WI38 (cell line): ENCODE data around the gene SOX2.

Experiments
- H3K4me3 ChIP-seq: 2 replicates; pipeline ENCODE4 v1.5.1; 2011; ENCODE audit warnings: low read depth, mild to moderate bottlenecking, control low read depth, low read length
- TF ChIP-seq, protein P1 (sequence below): IDR thresholded peaks from 2 replicates; pipeline ENCODE4 v1.5.1; 2012; ENCODE audit warnings: low read depth, mild to moderate bottlenecking, control low read depth, low read length

The SOX2 gene

DNA sequence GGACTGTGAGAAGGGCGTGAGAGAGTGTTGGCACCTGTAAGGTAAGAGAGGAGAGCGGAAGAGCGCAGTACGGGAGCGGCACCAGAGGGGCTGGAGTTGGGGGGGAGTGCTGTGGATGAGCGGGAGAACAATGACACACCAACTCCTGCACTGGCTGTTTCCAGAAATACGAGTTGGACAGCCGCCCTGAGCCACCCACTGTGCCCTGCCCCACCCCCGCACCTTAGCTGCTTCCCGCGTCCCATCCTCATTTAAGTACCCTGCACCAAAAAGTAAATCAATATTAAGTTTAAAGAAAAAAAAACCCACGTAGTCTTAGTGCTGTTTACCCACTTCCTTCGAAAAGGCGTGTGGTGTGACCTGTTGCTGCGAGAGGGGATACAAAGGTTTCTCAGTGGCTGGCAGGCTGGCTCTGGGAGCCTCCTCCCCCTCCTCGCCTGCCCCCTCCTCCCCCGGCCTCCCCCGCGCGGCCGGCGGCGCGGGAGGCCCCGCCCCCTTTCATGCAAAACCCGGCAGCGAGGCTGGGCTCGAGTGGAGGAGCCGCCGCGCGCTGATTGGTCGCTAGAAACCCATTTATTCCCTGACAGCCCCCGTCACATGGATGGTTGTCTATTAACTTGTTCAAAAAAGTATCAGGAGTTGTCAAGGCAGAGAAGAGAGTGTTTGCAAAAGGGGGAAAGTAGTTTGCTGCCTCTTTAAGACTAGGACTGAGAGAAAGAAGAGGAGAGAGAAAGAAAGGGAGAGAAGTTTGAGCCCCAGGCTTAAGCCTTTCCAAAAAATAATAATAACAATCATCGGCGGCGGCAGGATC lies at the start of gene SOX2:
TSS of gene SOX2 (plus strand) at position 601 of the 811 bp plus-strand sequence. CDS start 436 bp downstream, outside the sequence.
- TF ChIP-seq, protein P1, sequence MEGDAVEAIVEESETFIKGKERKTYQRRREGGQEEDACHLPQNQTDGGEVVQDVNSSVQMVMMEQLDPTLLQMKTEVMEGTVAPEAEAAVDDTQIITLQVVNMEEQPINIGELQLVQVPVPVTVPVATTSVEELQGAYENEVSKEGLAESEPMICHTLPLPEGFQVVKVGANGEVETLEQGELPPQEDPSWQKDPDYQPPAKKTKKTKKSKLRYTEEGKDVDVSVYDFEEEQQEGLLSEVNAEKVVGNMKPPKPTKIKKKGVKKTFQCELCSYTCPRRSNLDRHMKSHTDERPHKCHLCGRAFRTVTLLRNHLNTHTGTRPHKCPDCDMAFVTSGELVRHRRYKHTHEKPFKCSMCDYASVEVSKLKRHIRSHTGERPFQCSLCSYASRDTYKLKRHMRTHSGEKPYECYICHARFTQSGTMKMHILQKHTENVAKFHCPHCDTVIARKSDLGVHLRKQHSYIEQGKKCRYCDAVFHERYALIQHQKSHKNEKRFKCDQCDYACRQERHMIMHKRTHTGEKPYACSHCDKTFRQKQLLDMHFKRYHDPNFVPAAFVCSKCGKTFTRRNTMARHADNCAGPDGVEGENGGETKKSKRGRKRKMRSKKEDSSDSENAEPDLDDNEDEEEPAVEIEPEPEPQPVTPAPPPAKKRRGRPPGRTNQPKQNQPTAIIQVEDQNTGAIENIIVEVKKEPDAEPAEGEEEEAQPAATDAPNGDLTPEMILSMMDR, result no peak
- H3K4me3 ChIP-seq, result peak within 1 kb of the TSS; percentile 11

DNA sequence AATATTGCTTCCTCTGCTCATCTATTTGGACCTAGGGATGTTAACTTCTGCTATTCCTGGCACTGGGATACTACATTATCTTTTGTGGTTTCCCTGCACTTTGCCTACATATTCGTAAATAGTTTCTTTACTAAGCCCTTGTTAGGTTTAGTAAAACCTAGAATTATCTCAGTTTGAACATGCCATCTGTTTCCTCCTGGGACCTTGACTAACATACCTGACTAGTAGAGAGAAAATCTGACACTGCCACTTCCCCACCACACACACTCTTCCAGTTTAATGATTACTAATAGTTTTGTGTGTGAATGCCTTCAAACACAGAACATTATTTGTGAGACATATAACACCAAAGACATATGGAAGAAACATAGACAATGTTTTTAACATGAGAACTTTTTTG lies 28.2 kb upstream of the SOX2 start:
- TF ChIP-seq, protein P1, result no peak
- H3K4me3 ChIP-seq, result no peak overlapping the region

DNA sequence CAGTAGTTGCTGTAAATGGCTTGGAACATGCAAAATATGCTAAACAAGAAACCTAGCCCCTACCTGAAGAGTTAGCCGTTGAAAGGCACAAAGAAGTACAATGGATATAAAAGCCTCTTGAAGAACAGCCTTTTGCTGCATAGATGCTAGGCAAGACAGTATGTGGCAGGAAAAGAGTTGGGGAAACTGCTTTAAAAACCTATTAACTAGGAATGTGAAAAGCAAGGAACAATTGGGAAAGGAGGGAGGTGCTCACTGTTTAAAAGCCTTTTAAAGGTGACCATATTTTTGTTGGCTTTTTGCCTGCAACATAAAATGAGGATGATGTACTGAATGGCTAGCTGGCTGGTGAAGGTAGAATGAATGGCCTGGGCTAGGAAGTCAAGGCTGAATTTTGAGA lies 24.5 kb upstream of the SOX2 start:
- TF ChIP-seq, protein P1, result no peak
- H3K4me3 ChIP-seq, result no peak overlapping the region

DNA sequence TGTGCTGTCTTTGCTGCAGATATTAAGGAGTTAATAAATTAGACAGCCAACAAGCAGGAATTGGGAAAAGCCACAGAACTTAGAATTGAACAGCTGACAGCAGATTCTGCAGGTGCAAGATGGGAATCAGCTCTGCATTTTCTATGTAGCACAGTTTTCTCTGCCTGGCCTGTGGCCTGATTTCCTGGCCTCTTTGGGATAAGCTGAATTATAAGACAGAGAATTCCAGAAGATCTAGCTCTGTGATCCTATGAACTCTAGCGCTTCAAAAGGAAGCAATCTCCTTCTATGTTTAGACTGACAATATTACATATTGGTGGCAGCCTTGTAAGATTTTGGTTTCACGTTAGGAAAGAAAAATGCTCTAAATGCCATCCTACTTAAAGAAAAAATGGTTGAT lies 24.0 kb upstream of the SOX2 start:
- TF ChIP-seq, protein P1, result no peak
- no peak overlapping the region for H3K4me3 ChIP-seq

DNA sequence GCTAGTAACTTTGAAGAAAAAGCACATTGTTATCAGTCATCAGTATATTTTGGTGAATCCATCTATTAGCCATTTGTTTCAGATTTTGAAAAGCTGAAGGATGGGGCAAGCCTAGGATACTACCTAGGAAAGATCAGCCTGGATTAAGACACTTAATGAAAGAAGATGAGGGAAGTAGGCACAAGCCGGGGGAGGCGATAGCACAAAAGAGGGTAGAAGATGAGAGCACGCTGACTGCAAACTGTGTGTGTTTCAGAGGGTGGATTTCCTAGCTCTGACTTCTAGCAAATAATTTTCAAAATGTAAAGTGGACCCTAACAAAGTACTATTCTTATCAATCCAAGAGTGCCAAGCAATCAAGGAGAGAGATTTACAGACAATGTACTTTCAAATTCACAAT lies 22.2 kb upstream of the SOX2 start:
- TF ChIP-seq, protein P1, result no peak
- no peak overlapping the region for H3K4me3 ChIP-seq

DNA sequence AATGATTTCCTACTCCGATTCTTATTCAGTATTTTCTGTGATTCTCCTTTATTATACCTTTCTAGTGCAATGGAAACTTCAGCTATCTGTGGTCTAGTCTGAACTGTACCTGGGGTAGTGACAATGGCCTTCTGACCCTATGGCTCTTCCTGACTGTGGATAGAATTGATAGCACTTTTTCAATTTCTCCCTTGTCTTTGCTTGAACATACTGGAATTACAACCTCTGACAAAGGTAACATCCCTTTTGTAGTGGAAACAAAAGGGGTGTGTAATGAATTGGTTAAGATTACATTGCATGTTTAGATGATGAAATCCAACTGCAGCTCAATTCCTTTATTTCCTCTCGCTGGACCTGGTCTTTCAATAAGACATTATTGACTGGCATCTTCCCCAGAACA lies 21.0 kb upstream of the SOX2 start:
- H3K4me3 ChIP-seq, result no peak overlapping the region
- TF ChIP-seq, protein P1, result no peak

DNA sequence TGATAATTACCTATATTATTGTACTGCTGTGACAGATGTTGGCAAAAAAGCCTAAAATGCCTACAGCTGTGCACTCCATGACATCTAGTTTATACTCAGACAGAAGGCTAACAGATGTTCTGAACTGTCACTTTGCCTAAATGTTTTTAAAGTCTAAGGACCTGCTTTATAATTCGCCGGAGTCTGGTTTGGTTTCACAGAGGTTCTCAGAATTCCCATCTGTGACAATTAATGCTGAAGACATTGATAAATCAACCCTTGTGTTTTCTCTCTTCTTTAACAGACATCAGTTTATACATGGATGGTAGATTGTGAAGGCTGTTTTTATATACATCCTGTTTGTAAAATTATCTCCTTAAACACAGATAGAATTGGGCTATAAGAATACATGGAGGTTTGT lies 19.8 kb upstream of the SOX2 start:
- TF ChIP-seq, protein P1, result no peak
- no peak overlapping the region for H3K4me3 ChIP-seq
